Gastrocnemius medialis (tissue), 4 donors: Measurements from ENCODE around the gene GALM. TPM values are rescaled to one million over a fixed set of nuclear protein-coding genes. Genes with fewer than 3 reads are reported as not detected.

Experiments used
- ATAC-seq, 2 donors: fragments of 150-250 bp; one replicate each; pipeline ENCODE4 v1.9.1; 2016
- DNase-seq, 2 donors: peaks; one replicate each; pipeline ENCODE4 v3.0.0-alpha.2; 2019
- H3K27ac ChIP-seq, 4 donors: fragments of 200-600 bp; sonication (generic); 1 replicate in 1 of 4; 2 replicates in 3 of 4; pipeline ENCODE4 v1.5.1; 2016 to 2018; ENCODE audit warnings: mild to moderate bottlenecking in 2 of 4, moderate library complexity in 1 of 4
- H3K27me3 ChIP-seq, 3 donors: fragments of 200-600 bp; sonication (generic) in 2 of 3; 1 replicate in 1 of 3; 2 replicates in 2 of 3; pipeline versions ENCODE4 v1.5.1 to v1.6.0; 2016 to 2019; ENCODE audit warnings: mild to moderate bottlenecking in 1 of 3, moderate library complexity in 1 of 3
- H3K36me3 ChIP-seq, 2 donors: fragments of 200-600 bp; sonication (generic) in 1 of 2; one replicate each; pipeline ENCODE4 v1.5.1; 2017 to 2018
- H3K4me1 ChIP-seq, 2 donors: fragments of 200-600 bp; sonication (generic) in 1 of 2; one replicate each; pipeline ENCODE4 v1.5.1; 2016 to 2017; ENCODE audit warnings: mild to moderate bottlenecking in 2 of 2
- H3K4me3 ChIP-seq, 4 donors: fragments of 200-600 bp; sonication (generic) in 3 of 4; 1 replicate in 1 of 4; 2 replicates in 3 of 4; pipeline ENCODE4 v1.5.1; 2016 to 2019; ENCODE audit warnings: mild to moderate bottlenecking in 2 of 4
- H3K9me3 ChIP-seq, 3 donors: fragments of 200-600 bp; sonication (generic) in 2 of 3; 1 replicate in 1 of 3; 2 replicates in 2 of 3; pipeline ENCODE4 v1.5.1; 2016 to 2019
- POLR2A ChIP-seq, 2 donors: fragments of 450-650 bp; IDR thresholded peaks; one replicate each; pipeline ENCODE4 v1.6.1; 2017; ENCODE audit warnings: antibody characterized with exemption in 2 of 2, mild to moderate bottlenecking in 2 of 2, moderate library complexity in 2 of 2
- in situ Hi-C, 4 donors: fragments of 200-750 bp; cut with MboI; loops; one replicate each; pipeline versions ENCODE4 v1.15.0 to v1.8.0; 2017; ENCODE audit warnings: low sequenced_read_pairs in 4 of 4
- intact Hi-C: fragments of 100-400 bp; cut with DNase I; formaldehyde crosslinking; loops from one replicate; pipeline ENCODE4 v1.15.1; 2023; ENCODE audit warnings: low total_unique reads
- total RNA-seq, 4 donors: library from RNA; depleted of rRNA; stranded (reverse); fragments of >200 nt; gene quantifications; one replicate each; pipeline versions ENCODE4 v1.1.0 to v1.2.3, GENCODE V29; 2016
- TF ChIP-seq, protein P1 (sequence below), 5 experiments: fragments of 450-650 bp in 3 of 5; fragments of 200-600 bp in 2 of 5; sonication (generic) in 2 of 5; IDR thresholded peaks in 4 of 5; conservative IDR thresholded peaks in 1 of 5; 1 replicate in 4 of 5; 2 replicates in 1 of 5; pipeline ENCODE4 v1.5.1; 2016 to 2019; ENCODE audit warnings: antibody characterized with exemption in 5 of 5, mild to moderate bottlenecking in 3 of 5, moderate library complexity in 3 of 5

The GALM gene
- total RNA-seq, 4 donors from 2014 or later: 5.3 to 16.9 (median 14.9) TPM

DNA sequence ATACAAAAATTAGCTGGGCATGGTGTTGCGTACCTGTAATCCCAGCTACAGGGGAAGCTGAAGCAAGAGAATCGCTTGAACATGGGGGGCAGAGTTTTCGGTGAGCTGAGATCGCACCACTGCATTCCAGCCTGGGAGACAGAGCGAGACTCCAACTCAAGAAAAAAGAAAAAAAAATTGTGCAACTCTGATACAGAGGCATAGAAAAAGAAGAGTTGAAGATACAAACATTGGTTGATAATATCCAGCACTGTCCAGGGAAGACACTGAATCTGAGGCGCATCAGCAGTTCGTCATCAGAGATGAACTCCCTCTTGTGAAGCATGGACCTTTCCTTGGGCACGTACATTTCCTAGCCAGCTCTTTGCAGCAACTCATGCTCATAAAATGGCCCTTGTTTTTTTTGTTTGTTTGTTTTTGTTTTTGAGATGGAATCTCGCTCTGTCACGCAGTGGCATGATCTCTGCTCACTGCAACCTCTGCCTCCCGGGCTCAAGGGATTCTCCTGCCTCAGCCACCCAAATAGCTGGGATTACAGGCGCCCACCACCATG, 16.7 kb upstream of the GALM start:
- ATAC-seq (no peak), DNase-seq (no peak)
- H3K9me3 ChIP-seq: no peaks in the 10 kb centered on the region
- in situ Hi-C loops: no loop called here
- H3K4me3 ChIP-seq: no peak overlapping the region
- no peaks in the 10 kb centered on the region for H3K27me3 ChIP-seq
- intact Hi-C loops: no loop called here
- no peak overlapping the region for H3K27ac ChIP-seq
- H3K4me1 ChIP-seq: peaks cover 0 to 3% of the 10 kb centered on the region in 2 donors
- TF ChIP-seq POLR2A (IDR thresholded peaks at IDR 0.05): no peak
- TF ChIP-seq, protein P1, sequence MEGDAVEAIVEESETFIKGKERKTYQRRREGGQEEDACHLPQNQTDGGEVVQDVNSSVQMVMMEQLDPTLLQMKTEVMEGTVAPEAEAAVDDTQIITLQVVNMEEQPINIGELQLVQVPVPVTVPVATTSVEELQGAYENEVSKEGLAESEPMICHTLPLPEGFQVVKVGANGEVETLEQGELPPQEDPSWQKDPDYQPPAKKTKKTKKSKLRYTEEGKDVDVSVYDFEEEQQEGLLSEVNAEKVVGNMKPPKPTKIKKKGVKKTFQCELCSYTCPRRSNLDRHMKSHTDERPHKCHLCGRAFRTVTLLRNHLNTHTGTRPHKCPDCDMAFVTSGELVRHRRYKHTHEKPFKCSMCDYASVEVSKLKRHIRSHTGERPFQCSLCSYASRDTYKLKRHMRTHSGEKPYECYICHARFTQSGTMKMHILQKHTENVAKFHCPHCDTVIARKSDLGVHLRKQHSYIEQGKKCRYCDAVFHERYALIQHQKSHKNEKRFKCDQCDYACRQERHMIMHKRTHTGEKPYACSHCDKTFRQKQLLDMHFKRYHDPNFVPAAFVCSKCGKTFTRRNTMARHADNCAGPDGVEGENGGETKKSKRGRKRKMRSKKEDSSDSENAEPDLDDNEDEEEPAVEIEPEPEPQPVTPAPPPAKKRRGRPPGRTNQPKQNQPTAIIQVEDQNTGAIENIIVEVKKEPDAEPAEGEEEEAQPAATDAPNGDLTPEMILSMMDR (IDR thresholded peaks at IDR 0.05 in 4 of 5, conservative IDR thresholded peaks at IDR 0.05 in 1 of 5): no peak
- H3K36me3 ChIP-seq: no peaks in the 10 kb centered on the region

DNA sequence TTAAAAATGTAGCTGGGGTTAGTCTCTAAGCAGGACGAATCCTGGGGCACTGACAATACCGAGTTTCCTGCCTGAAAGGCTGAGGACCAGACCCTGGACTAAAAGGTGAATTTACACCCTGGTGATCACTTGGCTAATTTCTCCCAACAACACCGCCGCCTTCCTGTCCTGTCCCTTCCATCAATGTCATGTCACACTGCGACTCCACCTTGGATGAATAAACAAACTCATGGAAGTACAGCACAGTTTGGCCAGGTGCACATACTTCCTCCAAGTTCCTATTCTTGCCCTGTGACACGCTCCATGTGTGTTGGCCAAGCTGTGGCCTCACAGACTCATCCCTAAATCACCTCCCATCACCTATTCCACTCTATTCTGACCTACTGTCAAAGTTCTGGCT, 15.9 kb upstream of the GALM start:
- no peak for TF ChIP-seq POLR2A (IDR thresholded peaks at IDR 0.05)
- TF ChIP-seq, protein P1 (IDR thresholded peaks at IDR 0.05 in 4 of 5, conservative IDR thresholded peaks at IDR 0.05 in 1 of 5): no peak
- no peak overlapping the region for H3K4me3 ChIP-seq
- H3K27ac ChIP-seq: no peak overlapping the region
- ATAC-seq: peak in 1 of 2 donors; percentile 51
- no peaks in the 10 kb centered on the region for H3K27me3 ChIP-seq
- no peaks in the 10 kb centered on the region for H3K36me3 ChIP-seq
- in situ Hi-C loops (no loop called here), intact Hi-C loops (no loop called here)
- H3K9me3 ChIP-seq: no peaks in the 10 kb centered on the region
- H3K4me1 ChIP-seq: peaks cover 0 to 3% of the 10 kb centered on the region in 2 donors
- no peak for DNase-seq

DNA sequence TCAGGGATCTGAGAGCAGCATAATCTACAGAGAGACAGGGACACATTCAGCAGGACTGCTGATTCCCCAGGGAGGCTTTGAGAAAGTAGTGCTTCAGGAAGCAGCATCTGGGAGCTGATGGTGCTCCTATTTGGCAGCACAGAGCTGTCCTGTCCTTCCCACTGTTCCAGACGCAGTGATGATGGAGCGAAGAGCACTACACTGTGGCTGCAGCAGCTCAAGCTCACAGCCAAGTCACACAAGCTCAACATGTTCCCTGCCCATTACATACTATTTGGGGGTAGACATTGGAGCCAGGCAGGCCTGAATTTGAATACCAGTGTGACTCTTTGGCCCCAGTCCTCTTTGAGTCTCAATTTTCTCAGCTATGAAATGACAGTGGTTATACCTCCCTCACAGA, 15.2 kb upstream of the GALM start:
- peak overlapping the region in 1 of 4 donors; percentile 47 for H3K27ac ChIP-seq
- H3K9me3 ChIP-seq: no peaks in the 10 kb centered on the region
- no peaks in the 10 kb centered on the region for H3K27me3 ChIP-seq
- ATAC-seq: peak in 1 of 2 donors; percentile 78
- H3K36me3 ChIP-seq: no peaks in the 10 kb centered on the region
- H3K4me1 ChIP-seq: peaks cover 0 to 3% of the 10 kb centered on the region in 2 donors
- H3K4me3 ChIP-seq: no peak overlapping the region
- intact Hi-C loops: no loop called here
- no peak for DNase-seq
- in situ Hi-C loops: no loop called here
- TF ChIP-seq POLR2A (IDR thresholded peaks at IDR 0.05): no peak
- TF ChIP-seq, protein P1 (IDR thresholded peaks at IDR 0.05 in 4 of 5, conservative IDR thresholded peaks at IDR 0.05 in 1 of 5): no peak

DNA sequence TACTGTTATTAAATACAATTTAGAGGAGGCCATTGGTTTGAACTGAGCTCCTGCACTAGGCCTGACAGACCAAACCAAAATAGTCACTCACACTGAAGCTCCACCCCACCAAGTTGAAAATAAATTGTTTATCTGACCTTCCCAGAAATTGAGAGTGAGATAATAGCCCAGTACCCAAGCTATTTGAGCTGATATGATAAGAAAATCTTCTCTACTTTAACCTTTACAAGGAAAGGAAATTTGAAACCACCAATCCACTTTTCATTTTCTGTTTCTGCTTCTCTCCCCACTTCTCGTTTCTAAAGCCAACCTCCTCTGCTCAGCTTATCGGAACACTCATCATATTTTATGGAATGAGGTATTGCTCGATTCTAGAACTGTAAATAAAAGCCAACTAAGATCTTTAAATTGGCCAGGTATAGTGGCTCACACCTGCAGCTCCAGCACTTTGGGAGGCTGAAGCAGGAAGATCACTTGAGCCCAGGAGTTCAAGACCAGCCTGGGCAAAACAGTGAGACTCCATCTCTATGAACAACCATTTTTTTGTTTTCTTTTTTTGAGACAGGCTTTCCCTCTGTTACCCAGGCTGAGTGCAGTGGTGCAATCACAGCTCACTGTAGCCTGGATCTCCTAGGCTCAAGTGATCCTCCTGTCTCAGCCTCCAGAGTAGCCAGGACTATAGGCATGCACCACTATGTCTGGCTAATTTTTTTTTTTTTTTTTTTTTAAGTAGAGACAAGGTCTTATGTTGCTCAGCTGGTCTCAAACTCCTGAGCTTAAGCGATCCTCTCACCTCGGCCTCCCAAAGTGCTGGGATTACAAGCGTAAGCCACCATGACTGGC, 13.3 kb upstream of the GALM start:
- Histone ChIP-seq H3K4me1 (peaks cover 0 to 3% of the 10 kb centered on the region in 2 donors), H3K27ac (no peak overlapping the region), H3K36me3 (no peaks in the 10 kb centered on the region), H3K4me3 (no peak overlapping the region), H3K9me3 (no peaks in the 10 kb centered on the region), H3K27me3 (no peaks in the 10 kb centered on the region)
- DNase-seq (no peak), ATAC-seq (no peak)
- in situ Hi-C loops (no loop called here), intact Hi-C loops (no loop called here)
- no peak for TF ChIP-seq POLR2A (IDR thresholded peaks at IDR 0.05)
- TF ChIP-seq, protein P1 (IDR thresholded peaks at IDR 0.05 in 4 of 5, conservative IDR thresholded peaks at IDR 0.05 in 1 of 5): no peak
